Skeletal muscle tissue (tissue), 4 donors: Measurements from ENCODE around the gene LCMT2. TPM values are rescaled to one million over a fixed set of nuclear protein-coding genes. Genes with fewer than 3 reads are reported as not detected.
A peak's percentile ranks its signal among the peaks of the same experiment; 100 is the strongest.
"Not testable (repeated sequence)": the region's sequence is repeated elsewhere in the genome, so short reads cannot be mapped to it uniquely, and the experiment has no call there.

Source experiments
- H3K27ac ChIP-seq: one replicate; pipeline ENCODE4 v1.7.0; 2013; ENCODE audit warnings: mild to moderate bottlenecking, low read depth, low read length, inconsistent platforms
- H3K27me3 ChIP-seq, 3 donors: one replicate each; pipeline ENCODE4 v1.7.0; 2013; ENCODE audit warnings: low read length in 3 of 3; ENCODE audit not compliant: control insufficient read depth in 3 of 3, insufficient read depth in 3 of 3
- H3K36me3 ChIP-seq, 3 donors: one replicate each; pipeline ENCODE4 v1.7.0; 2013; ENCODE audit warnings: low read length in 3 of 3; ENCODE audit not compliant: control insufficient read depth in 3 of 3, insufficient read depth in 3 of 3
- H3K4me1 ChIP-seq, 3 donors: one replicate each; pipeline ENCODE4 v1.7.0; 2013; ENCODE audit warnings: low read length in 3 of 3, mild to moderate bottlenecking in 3 of 3; ENCODE audit not compliant: control insufficient read depth in 3 of 3, insufficient read depth in 3 of 3
- H3K4me3 ChIP-seq, 3 donors: one replicate each; pipeline ENCODE4 v1.7.0; 2013; ENCODE audit warnings: low read length in 3 of 3
- H3K9ac ChIP-seq, 3 donors: one replicate each; pipeline ENCODE4 v1.7.0; 2013; ENCODE audit warnings: low read length in 3 of 3, mild to moderate bottlenecking in 3 of 3, moderate library complexity in 2 of 3, low read depth in 1 of 3
- H3K9me3 ChIP-seq, 3 donors: one replicate each; pipeline ENCODE4 v1.7.0; 2013; ENCODE audit warnings: low read length in 3 of 3; ENCODE audit not compliant: control insufficient read depth in 3 of 3
- total RNA-seq: library from RNA; depleted of rRNA; stranded (reverse); fragments of >200 nt; gene quantifications from one replicate; pipeline ENCODE4 v1.2.3, GENCODE V29; 2014
- donor health status: Osteomylitis.

Gene LCMT2
- total RNA-seq, 1 donor from 2014 or later: 5.7 TPM

- Histone ChIP-seq H3K4me1 (peaks cover 3 to 12% (median 10%) of the 10 kb centered on the region in 3 donors), H3K27me3 (peaks cover 5 to 13% (median 12%) of the 10 kb centered on the region in 3 donors)
- H3K36me3 ChIP-seq, H3K27ac ChIP-seq, H3K4me3 ChIP-seq, H3K9ac ChIP-seq, H3K9me3 ChIP-seq: not testable (repeated sequence)
These were observed 40.7 kb downstream of the LCMT2 start for GRCh38 chr15:43289656-43290055.

GRCh38 chr15:43287254-43287653, 43.1 kb downstream of the LCMT2 start:
- Histone ChIP-seq H3K9ac (no peak overlapping the region), H3K27me3 (no peaks in the 10 kb centered on the region), H3K27ac (no peak overlapping the region), H3K4me3 (no peak overlapping the region), H3K36me3 (no peaks in the 10 kb centered on the region), H3K9me3 (no peaks in the 10 kb centered on the region), H3K4me1 (peaks cover 0 to 2% (median 0%) of the 10 kb centered on the region in 3 donors)

GRCh38 chr15:43286074-43286473, 44.3 kb downstream of the LCMT2 start:
- Histone ChIP-seq H3K36me3 (no peaks in the 10 kb centered on the region), H3K9me3 (no peaks in the 10 kb centered on the region), H3K9ac (no peak overlapping the region), H3K4me1 (peaks cover 0 to 2% (median 0%) of the 10 kb centered on the region in 3 donors), H3K4me3 (no peak overlapping the region), H3K27ac (no peak overlapping the region), H3K27me3 (no peaks in the 10 kb centered on the region)

GRCh38 chr15:43285609-43286037, 44.8 kb downstream of the LCMT2 start:
- peaks cover 0 to 5% (median 3%) of the 10 kb centered on the region in 3 donors for H3K4me1 ChIP-seq
- no peak overlapping the region for H3K4me3 ChIP-seq
- no peaks in the 10 kb centered on the region for H3K36me3 ChIP-seq
- no peak overlapping the region for H3K27ac ChIP-seq
- H3K9me3 ChIP-seq: no peaks in the 10 kb centered on the region
- no peak overlapping the region for H3K9ac ChIP-seq
- H3K27me3 ChIP-seq: no peaks in the 10 kb centered on the region

- Histone ChIP-seq H3K36me3 (no peaks in the 10 kb centered on the region), H3K4me3 (no peak overlapping the region), H3K27me3 (no peaks in the 10 kb centered on the region), H3K27ac (no peak overlapping the region), H3K9ac (no peak overlapping the region), H3K9me3 (no peaks in the 10 kb centered on the region), H3K4me1 (peaks cover 3 to 7% (median 3%) of the 10 kb centered on the region in 3 donors)
These were observed 46.8 kb downstream of the LCMT2 start for GRCh38 chr15:43283526-43283925.

DNA sequence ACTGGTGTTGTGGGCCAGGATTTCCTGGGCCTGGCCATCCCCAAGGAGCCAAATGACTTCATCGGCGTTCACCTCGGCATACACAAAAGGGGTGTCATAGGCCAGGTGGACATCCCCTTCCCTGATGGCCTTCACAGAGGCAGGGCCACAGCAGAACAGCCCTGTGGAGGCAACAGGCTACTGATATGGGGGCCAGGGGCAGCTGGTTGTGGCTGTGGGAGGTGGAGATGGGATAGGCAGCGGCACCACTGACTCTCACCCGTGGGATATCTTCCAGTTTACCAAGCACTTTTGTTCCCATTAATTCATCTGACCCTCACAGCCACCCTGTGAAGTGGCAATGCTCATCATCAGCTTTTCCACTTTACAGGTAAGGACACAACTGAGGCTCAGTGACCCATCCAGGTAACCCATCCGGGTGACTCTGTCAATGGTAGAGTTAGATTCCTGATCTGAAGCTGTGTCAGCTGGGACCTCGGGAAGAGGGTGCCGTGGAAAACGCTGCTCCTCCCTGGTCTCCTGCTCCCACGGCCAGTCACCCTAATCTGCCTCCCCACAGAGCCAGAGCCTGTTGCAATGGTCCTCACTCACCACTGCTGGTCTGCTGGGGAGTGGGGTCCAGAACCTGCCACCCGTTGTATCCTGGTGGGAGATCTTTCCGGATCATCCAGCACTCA, 48.3 kb downstream of the LCMT2 start:
- no peak overlapping the region for H3K9ac ChIP-seq
- H3K27me3 ChIP-seq: peaks cover 0 to 3% (median 0%) of the 10 kb centered on the region in 3 donors
- peaks cover 12 to 15% (median 15%) of the 10 kb centered on the region in 3 donors for H3K4me1 ChIP-seq

DNA sequence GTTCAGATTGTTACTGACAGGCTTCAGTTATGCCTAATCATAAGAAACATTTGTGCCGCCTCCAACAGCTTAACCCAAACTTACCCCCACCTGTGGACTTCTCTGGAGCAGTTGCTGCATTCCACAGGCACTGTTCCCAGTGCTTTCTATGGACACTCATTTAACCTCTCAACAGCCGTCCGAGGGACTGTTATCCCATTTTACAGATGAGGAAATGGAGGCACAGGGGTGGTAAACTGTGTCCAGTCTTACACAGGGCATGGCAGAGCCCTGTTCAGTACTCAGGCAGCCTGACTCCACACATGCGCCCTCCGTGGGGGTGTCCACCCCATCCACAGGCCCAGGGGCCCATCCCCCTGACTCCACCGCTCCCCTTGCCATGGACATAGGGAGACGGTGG, 49.4 kb downstream of the LCMT2 start:
- Histone ChIP-seq H3K4me1 (peaks cover 15 to 26% (median 22%) of the 10 kb centered on the region in 3 donors), H3K27me3 (peaks cover 0 to 6% (median 0%) of the 10 kb centered on the region in 3 donors), H3K36me3 (no peaks in the 10 kb centered on the region), H3K4me3 (no peak overlapping the region), H3K27ac (no peak overlapping the region), H3K9me3 (no peaks in the 10 kb centered on the region), H3K9ac (no peak overlapping the region)

More for the DNA sequence above, 48.3 kb downstream of the LCMT2 start:
- no peak overlapping the region for H3K4me3 ChIP-seq
- no peaks in the 10 kb centered on the region for H3K9me3 ChIP-seq
- H3K27ac ChIP-seq: no peak overlapping the region
- H3K36me3 ChIP-seq: no peaks in the 10 kb centered on the region

DNA sequence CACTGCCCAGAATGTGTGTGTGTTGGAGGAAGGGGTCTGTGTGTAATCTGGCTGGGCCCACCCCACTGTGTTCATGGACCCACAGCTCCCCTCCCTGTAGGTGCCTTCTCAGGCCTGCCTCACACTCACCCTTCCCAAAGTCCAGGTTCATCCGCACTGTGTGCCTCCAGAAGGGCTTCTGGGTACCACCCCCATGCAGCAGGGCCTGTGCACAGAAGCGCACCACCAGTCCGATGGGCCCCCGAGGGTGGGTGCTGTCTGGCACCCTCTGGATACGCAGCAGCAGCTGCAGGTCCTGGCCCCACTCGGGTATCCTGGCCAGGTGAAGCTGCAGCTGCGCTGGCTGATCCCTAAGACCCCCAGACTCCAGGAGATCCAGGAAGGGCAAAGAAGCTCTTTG, 50.9 kb downstream of the LCMT2 start:
- H3K27ac ChIP-seq: no peak overlapping the region
- peaks cover 19 to 32% (median 25%) of the 10 kb centered on the region in 3 donors for H3K4me1 ChIP-seq
- H3K9ac ChIP-seq: no peak overlapping the region
- no peak overlapping the region for H3K4me3 ChIP-seq
- no peaks in the 10 kb centered on the region for H3K9me3 ChIP-seq
- H3K36me3 ChIP-seq: no peaks in the 10 kb centered on the region
- H3K27me3 ChIP-seq: peaks cover 0 to 6% (median 0%) of the 10 kb centered on the region in 3 donors

DNA sequence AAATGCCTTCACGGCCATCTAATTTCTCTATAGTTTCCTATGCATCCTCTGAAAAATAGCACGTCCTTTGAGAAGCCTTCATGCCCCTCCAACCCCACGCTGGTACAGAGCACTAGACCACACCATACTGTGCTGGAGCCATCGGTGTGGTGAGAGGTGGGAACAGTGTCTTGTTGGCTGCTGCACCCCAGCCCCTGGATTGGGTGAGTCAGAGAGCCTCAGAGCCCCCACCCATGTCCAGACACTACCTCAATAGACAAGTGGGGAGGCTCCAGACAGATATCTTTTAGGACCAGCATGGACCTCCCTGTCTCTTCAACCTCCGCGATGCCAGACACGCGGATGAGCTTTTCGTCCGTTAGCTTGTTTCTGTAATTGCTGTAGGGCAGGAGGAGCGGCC, 51.5 kb downstream of the LCMT2 start:
- H3K9me3 ChIP-seq: no peaks in the 10 kb centered on the region
- no peak overlapping the region for H3K4me3 ChIP-seq
- peaks cover 19 to 32% (median 30%) of the 10 kb centered on the region in 3 donors for H3K4me1 ChIP-seq
- H3K36me3 ChIP-seq: no peaks in the 10 kb centered on the region
- H3K27me3 ChIP-seq: peaks cover 0 to 6% (median 0%) of the 10 kb centered on the region in 3 donors
- H3K27ac ChIP-seq: no peak overlapping the region
- H3K9ac ChIP-seq: no peak overlapping the region

- Histone ChIP-seq H3K4me1 (peaks cover 22 to 38% (median 36%) of the 10 kb centered on the region in 3 donors), H3K9me3 (no peaks in the 10 kb centered on the region), H3K9ac (peak overlapping the region in 2 of 3 donors; percentile 15 to 16), H3K4me3 (peak overlapping the region in 1 of 3 donors; percentile 2), H3K36me3 (no peaks in the 10 kb centered on the region), H3K27ac (no peak overlapping the region), H3K27me3 (peaks cover 0 to 6% (median 0%) of the 10 kb centered on the region in 3 donors)
These were observed 52.5 kb downstream of the LCMT2 start for GRCh38 chr15:43277901-43278300.
